IPS-20b (cell line): ENCODE data around the gene LEMD1.
A peak's percentile ranks its signal among the peaks of the same experiment; 100 is the strongest.

Experiments
- H3K27ac ChIP-seq: one replicate; pipeline ENCODE4 v1.5.1; 2013; ENCODE audit warnings: low read length
- H3K27me3 ChIP-seq: 2 replicates; pipeline ENCODE4 v1.6.1; 2013; ENCODE audit warnings: mild to moderate bottlenecking, low read length, inconsistent platforms; ENCODE audit not compliant: insufficient read depth
- H3K36me3 ChIP-seq: 2 replicates; pipeline ENCODE4 v1.6.1; 2013; ENCODE audit warnings: low read depth, mild to moderate bottlenecking, inconsistent platforms, low read length, moderate library complexity; ENCODE audit not compliant: insufficient read depth
- H3K4me1 ChIP-seq: 2 replicates; pipeline ENCODE4 v1.6.1; 2013; ENCODE audit warnings: mild to moderate bottlenecking, control low read depth, inconsistent platforms, low read length, moderate library complexity; ENCODE audit not compliant: insufficient read depth
- H3K4me3 ChIP-seq: 2 replicates; pipeline ENCODE4 v1.5.1; 2013; ENCODE audit warnings: mild to moderate bottlenecking, low read length, inconsistent platforms
- H3K9ac ChIP-seq: 2 replicates; pipeline ENCODE4 v1.6.1; 2013; ENCODE audit warnings: low read depth, mild to moderate bottlenecking, inconsistent platforms, low read length, moderate library complexity
- H3K9me3 ChIP-seq: 2 replicates; pipeline ENCODE4 v1.6.1; 2013; ENCODE audit warnings: mild to moderate bottlenecking, low read depth, low read length, inconsistent platforms; ENCODE audit not compliant: insufficient read depth

LEMD1 gene

GRCh38 chr1:205452933-205453332, 31.1 kb upstream of the LEMD1 start:
- Histone ChIP-seq H3K4me3 (no peak overlapping the region), H3K36me3 (peaks cover 19% of the 10 kb centered on the region; the same call in 1 of the 2 replicates), H3K27me3 (peaks cover 8% of the 10 kb centered on the region), H3K9me3 (no peaks in the 10 kb centered on the region), H3K27ac (no peak overlapping the region), H3K4me1 (peaks cover 50% of the 10 kb centered on the region), H3K9ac (no peak overlapping the region)

DNA sequence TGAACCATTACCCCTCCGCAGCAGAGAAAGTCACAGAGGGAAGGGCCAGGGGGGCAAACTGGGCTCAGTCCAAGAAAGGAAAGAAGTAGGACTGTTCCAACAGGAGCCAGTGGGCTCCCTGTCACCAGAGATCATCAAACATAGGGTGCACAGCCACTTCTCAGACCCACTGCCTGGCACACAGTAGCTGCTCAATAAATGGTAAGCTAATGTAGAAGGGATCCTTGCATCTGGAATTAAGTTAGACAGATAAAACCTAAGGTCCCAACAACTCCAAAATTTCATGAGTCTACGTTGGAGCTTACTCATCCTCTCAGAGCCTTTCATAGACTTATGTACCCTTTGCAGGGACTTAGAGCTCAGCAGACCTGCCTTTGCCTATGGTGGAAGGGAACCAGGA, 30.5 kb upstream of the LEMD1 start:
- Histone ChIP-seq H3K9ac (0 out of 2 replicates have a peak overlapping the region, but pooled peaks have one; percentile 16), H3K27me3 (peaks cover 8% of the 10 kb centered on the region), H3K4me3 (peak overlapping the region; percentile 55), H3K27ac (no peak overlapping the region), H3K36me3 (peaks cover 19% of the 10 kb centered on the region; the same call in 1 of the 2 replicates), H3K9me3 (no peaks in the 10 kb centered on the region), H3K4me1 (peaks cover 52% of the 10 kb centered on the region)

GRCh38 chr1:205451759-205452164, 29.9 kb upstream of the LEMD1 start:
- H3K4me3 ChIP-seq, result peak overlapping the region; percentile 55; the same call in 1 of the 2 replicates
- H3K9ac ChIP-seq, result peak overlapping the region; percentile 47; the same call in 1 of the 2 replicates
- H3K9me3 ChIP-seq, result no peaks in the 10 kb centered on the region
- peaks cover 57% of the 10 kb centered on the region for H3K4me1 ChIP-seq
- peaks cover 19% of the 10 kb centered on the region; the same call in 1 of the 2 replicates for H3K36me3 ChIP-seq
- peaks cover 8% of the 10 kb centered on the region for H3K27me3 ChIP-seq
- H3K27ac ChIP-seq, result no peak overlapping the region

- peak overlapping the region; percentile 47 for H3K9ac ChIP-seq
- peak overlapping the region; percentile 83 for H3K27ac ChIP-seq
- H3K27me3 ChIP-seq, result peaks cover 8% of the 10 kb centered on the region
- peaks cover 19% of the 10 kb centered on the region; the same call in 1 of the 2 replicates for H3K36me3 ChIP-seq
- H3K4me3 ChIP-seq, result peak overlapping the region; percentile 55
- H3K9me3 ChIP-seq, result no peaks in the 10 kb centered on the region
- peaks cover 63% of the 10 kb centered on the region for H3K4me1 ChIP-seq
Measured at GRCh38 chr1:205451202-205451601, 29.3 kb upstream of the LEMD1 start.

DNA sequence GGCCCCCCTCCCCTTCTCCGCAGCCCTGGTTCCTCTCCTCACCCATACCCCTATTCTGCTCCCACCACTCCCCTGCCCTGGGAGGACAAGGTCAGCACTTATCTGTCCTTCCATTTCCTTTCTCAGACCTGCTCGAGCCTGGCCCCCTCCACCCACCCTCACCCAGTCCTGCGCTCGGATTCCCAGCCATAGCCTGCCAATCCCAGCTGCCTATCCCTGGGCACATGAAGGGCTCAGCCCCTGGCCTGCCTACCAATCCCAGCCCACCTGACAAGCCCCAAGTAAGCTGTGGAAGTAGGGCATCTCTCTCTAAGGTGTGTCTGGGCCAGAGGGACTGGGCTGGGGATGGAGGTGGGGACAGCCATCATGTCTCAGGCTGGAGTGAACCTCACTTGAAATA, 28.6 kb upstream of the LEMD1 start:
- Histone ChIP-seq H3K36me3 (peaks cover 19% of the 10 kb centered on the region; the same call in 1 of the 2 replicates), H3K4me3 (peak overlapping the region; percentile 55; the same call in 1 of the 2 replicates), H3K4me1 (peaks cover 70% of the 10 kb centered on the region), H3K9ac (peak overlapping the region; percentile 47; the same call in 1 of the 2 replicates), H3K27ac (peak overlapping the region; percentile 83), H3K27me3 (peaks cover 8% of the 10 kb centered on the region), H3K9me3 (no peaks in the 10 kb centered on the region)

DNA sequence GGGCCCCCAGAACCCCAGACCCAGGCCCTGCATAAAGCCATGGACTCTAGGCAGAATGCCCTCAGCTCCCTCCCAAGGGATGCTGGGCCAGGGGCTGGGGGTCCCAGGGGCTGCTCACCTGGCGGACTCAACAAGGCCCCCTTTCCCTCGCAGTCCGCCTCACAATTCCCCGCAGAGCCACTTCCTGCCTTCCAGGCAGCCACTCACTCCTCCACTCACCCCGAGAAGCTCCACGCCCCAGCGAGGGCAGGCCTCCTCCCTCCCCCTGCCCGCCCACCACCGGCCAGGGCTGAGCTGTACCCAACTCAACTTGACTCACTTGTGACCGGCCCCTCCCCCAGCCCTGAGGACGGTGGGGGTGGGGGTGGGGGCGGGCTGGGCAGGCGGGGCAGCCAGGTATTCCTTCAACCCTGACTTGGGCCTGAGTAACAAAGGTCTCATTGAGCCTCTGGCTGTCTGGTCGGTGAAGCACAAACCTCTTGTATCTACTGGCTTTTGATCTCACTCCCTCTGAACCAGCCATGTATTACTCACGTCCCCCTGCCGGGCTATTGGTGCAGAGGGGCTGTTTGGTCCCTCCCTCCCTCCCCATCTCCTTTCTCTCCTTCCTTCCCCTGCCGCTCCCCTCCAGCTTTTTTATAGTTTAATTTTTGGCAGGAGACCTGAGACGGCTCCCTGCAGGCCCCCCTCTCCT, 28.0 kb upstream of the LEMD1 start:
- Histone ChIP-seq H3K27me3 (peaks cover 8% of the 10 kb centered on the region), H3K36me3 (peaks cover 19% of the 10 kb centered on the region; the same call in 1 of the 2 replicates), H3K4me3 (peak overlapping the region; percentile 63), H3K9ac (peak overlapping the region; percentile 70; the same call in 1 of the 2 replicates), H3K4me1 (peaks cover 72% of the 10 kb centered on the region), H3K9me3 (no peaks in the 10 kb centered on the region), H3K27ac (peak overlapping the region; percentile 83)

- Histone ChIP-seq H3K9ac (peak overlapping the region; percentile 70; the same call in 1 of the 2 replicates), H3K4me3 (peak overlapping the region; percentile 63)
Measured at GRCh38 chr1:205449254-205449749, 27.4 kb upstream of the LEMD1 start.

DNA sequence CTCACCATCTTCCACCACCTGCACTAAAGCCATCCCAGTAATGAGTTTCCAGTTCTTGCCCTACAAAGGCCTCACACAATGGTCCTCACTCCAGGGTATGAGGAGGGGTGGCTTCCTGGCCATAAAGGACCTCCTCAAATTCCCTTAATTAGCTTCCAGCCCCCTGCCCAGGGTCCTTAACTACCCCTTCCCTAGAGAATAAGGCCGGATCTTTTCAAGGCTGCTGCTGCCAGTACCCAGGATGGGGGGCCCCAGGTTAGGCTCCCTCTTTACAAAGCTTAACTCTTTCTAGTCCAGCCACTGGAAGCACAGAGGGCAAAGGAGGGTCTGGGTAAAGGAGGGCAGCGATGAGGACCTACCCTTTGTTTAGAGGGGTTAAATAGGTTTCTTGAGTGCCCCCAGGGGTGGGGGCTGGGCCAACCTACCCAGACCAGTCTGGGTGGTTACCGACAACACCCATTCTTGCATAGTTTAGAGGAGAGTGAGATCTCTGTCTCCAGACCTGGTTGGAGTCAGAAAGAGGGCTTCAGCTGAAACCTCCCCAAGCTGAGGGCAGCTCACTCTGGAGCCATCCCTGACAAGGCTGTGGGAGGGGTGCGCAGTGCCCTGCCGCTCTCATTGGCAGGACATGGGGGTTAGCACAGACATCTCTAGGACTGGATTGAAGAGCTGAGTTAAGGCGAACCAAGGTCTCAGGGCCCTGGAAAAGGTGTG, 26.8 kb upstream of the LEMD1 start:
- H3K36me3 ChIP-seq, result peaks cover 13% of the 10 kb centered on the region; the same call in 1 of the 2 replicates
- H3K27ac ChIP-seq, result no peak overlapping the region
- H3K27me3 ChIP-seq, result peaks cover 8% of the 10 kb centered on the region; the same call in 1 of the 2 replicates
- no peaks in the 10 kb centered on the region for H3K9me3 ChIP-seq
- peak overlapping the region; percentile 63 for H3K4me3 ChIP-seq
- peak overlapping the region; percentile 70; the same call in 1 of the 2 replicates for H3K9ac ChIP-seq
- H3K4me1 ChIP-seq, result peaks cover 77% of the 10 kb centered on the region

More at GRCh38 chr1:205449254-205449749, 27.4 kb upstream of the LEMD1 start:
- Histone ChIP-seq H3K27me3 (peaks cover 8% of the 10 kb centered on the region; the same call in 1 of the 2 replicates), H3K9me3 (no peaks in the 10 kb centered on the region), H3K4me1 (peaks cover 70% of the 10 kb centered on the region), H3K36me3 (peaks cover 19% of the 10 kb centered on the region; the same call in 1 of the 2 replicates), H3K27ac (no peak overlapping the region)

GRCh38 chr1:205447457-205448341, 25.8 kb upstream of the LEMD1 start:
- Histone ChIP-seq H3K4me1 (peaks cover 83% of the 10 kb centered on the region), H3K9me3 (no peaks in the 10 kb centered on the region), H3K36me3 (peaks cover 3% of the 10 kb centered on the region; the same call in 1 of the 2 replicates), H3K27me3 (peaks cover 8% of the 10 kb centered on the region; the same call in 1 of the 2 replicates), H3K27ac (no peak overlapping the region), H3K4me3 (peak overlapping the region; percentile 55), H3K9ac (peak overlapping the region; percentile 43; the same call in 1 of the 2 replicates)

- Histone ChIP-seq H3K4me3 (peak overlapping the region; percentile 55; the same call in 1 of the 2 replicates), H3K9ac (peak overlapping the region; percentile 84; the same call in 1 of the 2 replicates), H3K9me3 (no peaks in the 10 kb centered on the region), H3K36me3 (no peaks in the 10 kb centered on the region; the same call in 1 of the 2 replicates), H3K27me3 (peaks cover 8% of the 10 kb centered on the region; the same call in 1 of the 2 replicates), H3K4me1 (peaks cover 84% of the 10 kb centered on the region), H3K27ac (no peak overlapping the region)
Measured at GRCh38 chr1:205446828-205447227, 25.0 kb upstream of the LEMD1 start.
